ENCODE data around the gene GCAT. TPM values are rescaled to one million over a fixed set of nuclear protein-coding genes. Genes with fewer than 3 reads are reported as not detected.
A peak's percentile ranks its signal among the peaks of the same experiment; 100 is the strongest.

GCAT gene
- total RNA-seq, 3 donors from 2014 or later = 9.2 to 15.6 (median 13.6) TPM

- ATAC-seq (no peak), DNase-seq (no peak)
- Histone ChIP-seq H3K4me1 (ENCODE audit: low read depth) (no peaks in the 10 kb centered on the region), H3K9me3 (no peaks in the 10 kb centered on the region), H3K4me3 (no peak overlapping the region), H3K36me3 (ENCODE audit: low read depth) (peaks cover 15% of the 10 kb centered on the region)
- no peak for TF ChIP-seq CTCF (IDR thresholded peaks at IDR 0.05)
- intact Hi-C loops (cut with DNase I, micrococcal nuclease) = no loop called here
Observed at GRCh38 chr22:37830093-37830842, 22.5 kb downstream of the GCAT start.

DNA sequence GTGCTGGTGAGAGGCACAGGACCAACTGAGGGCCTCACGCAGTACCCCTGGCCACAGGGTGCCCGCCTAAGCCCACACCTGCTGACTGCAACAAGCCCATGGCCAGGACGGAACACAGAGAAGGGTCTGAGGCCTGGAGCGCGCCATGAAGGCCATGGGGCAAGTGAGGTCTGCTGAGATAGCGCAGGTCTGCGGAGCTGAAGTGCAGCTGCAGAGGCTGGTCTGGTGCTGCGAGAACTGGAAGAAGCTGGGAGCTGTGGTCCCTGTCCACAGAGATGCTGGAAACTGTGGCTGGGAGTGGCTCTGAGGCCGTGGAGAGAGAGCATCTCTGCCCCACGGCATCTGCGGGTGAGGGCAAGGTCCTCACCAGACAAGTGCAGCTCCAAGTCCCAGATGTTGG lies 23.7 kb downstream of the GCAT start:
- DNase-seq (no peak), ATAC-seq (no peak)
- intact Hi-C loops (cut with DNase I, micrococcal nuclease) = no loop called here
- Histone ChIP-seq H3K9me3 (no peaks in the 10 kb centered on the region), H3K4me3 (no peak overlapping the region), H3K4me1 (ENCODE audit: low read depth) (no peaks in the 10 kb centered on the region), H3K36me3 (ENCODE audit: low read depth) (peaks cover 15% of the 10 kb centered on the region)
- no peak for TF ChIP-seq CTCF (IDR thresholded peaks at IDR 0.05)

- no peaks in the 10 kb centered on the region for H3K4me1 ChIP-seq (ENCODE audit: low read depth)
- intact Hi-C loops (cut with DNase I, micrococcal nuclease) = no loop called here
- no peak for TF ChIP-seq CTCF (IDR thresholded peaks at IDR 0.05)
- ATAC-seq (no peak), DNase-seq (no peak)
- no peaks in the 10 kb centered on the region for H3K9me3 ChIP-seq
- H3K36me3 ChIP-seq (ENCODE audit: low read depth) = peaks cover 15% of the 10 kb centered on the region
- no peak overlapping the region for H3K4me3 ChIP-seq
Observed at GRCh38 chr22:37832022-37832857, 24.5 kb downstream of the GCAT start.

- peak in 1 of 3 donors; percentile 37 for DNase-seq
- Histone ChIP-seq H3K9me3 (no peaks in the 10 kb centered on the region), H3K4me3 (no peak overlapping the region), H3K4me1 (ENCODE audit: low read depth) (peaks cover 12% of the 10 kb centered on the region), H3K36me3 (ENCODE audit: low read depth) (peaks cover 12% of the 10 kb centered on the region)
- intact Hi-C loops (cut with DNase I, micrococcal nuclease) = no loop called here
- no peak for TF ChIP-seq CTCF (IDR thresholded peaks at IDR 0.05)
- ATAC-seq = no peak
Observed at GRCh38 chr22:37842015-37842793, 34.5 kb downstream of the GCAT start.

DNA sequence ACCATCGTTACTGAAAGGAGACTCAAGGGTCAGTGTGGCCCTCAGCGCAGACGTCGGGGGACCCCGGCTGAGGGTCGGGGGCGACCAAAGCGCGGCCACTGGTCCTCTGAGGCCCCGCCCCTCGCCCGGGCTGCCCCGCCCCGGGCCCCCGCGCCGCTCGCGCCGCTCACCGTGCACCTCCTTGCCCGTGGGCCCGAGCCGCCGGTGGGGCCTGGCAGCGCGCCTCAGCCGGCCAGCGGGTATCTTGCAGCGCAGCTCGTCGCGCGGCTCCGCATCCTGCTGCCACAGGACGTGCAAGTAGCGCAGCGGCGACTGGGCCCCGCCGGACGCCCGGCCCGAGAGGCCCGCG lies 36.0 kb downstream of the GCAT start:
- H3K4me1 ChIP-seq (ENCODE audit: low read depth) = peaks cover 17% of the 10 kb centered on the region
- TF ChIP-seq CTCF (IDR thresholded peaks at IDR 0.05) = no peak
- H3K4me3 ChIP-seq = peak overlapping the region; percentile 72
- DNase-seq (peak; percentile 61 to 80 (median 75)), ATAC-seq (peak; percentile 66)
- no peaks in the 10 kb centered on the region for H3K9me3 ChIP-seq
- intact Hi-C loops (cut with DNase I, micrococcal nuclease) = no loop called here
- peaks cover 12% of the 10 kb centered on the region for H3K36me3 ChIP-seq (ENCODE audit: low read depth)
